Endothelial cell of umbilical vein (primary cell): Measurements from ENCODE around the gene PCDH20. TPM values are rescaled to one million over a fixed set of nuclear protein-coding genes. Genes with fewer than 3 reads are reported as not detected.

ENCODE experiments used
- Bru-seq: library from RNA; stranded (reverse); fragments of 400-500 nt; gene quantifications from one replicate; lab custom pipeline; 2021; lab: Mats Ljungman, UMichigan
- BruChase-seq, 2 experiments: library from RNA; stranded (reverse); fragments of 400-500 nt; gene quantifications; one replicate each; lab custom pipeline; 2021; lab: Mats Ljungman, UMichigan
- BruUV-seq: library from RNA; stranded (reverse); fragments of 400-500 nt; replicated peaks from 2 replicates; lab custom pipeline; 2021; lab: Mats Ljungman, UMichigan
- CTCF ChIA-PET: fragments of 300-600, 350-600 bp; sonication (Branson Sonifier 250); formaldehyde crosslinking; loops from one replicate; lab custom pipeline; 2021; ENCODE audit warnings: antibody characterized with exemption, inconsistent platforms; lab: Charles Lee
- POLR2A ChIA-PET: fragments of 300-600, 350-600 bp; sonication (Branson Sonifier 250); formaldehyde crosslinking; loops from one replicate; lab custom pipeline; 2021; ENCODE audit warnings: antibody characterized with exemption, inconsistent platforms; lab: Charles Lee
- DNase-seq: peaks from one replicate; pipeline ENCODE4 v3.0.0-alpha.2; 2011; ENCODE audit warnings: low read depth, low spot score
- FAIRE-seq: peaks from 2 replicates; lab custom pipeline; 2011; peaks lifted over from hg19 to GRCh38; lab: Jason Lieb, UNC
- H2AFZ ChIP-seq: 2 replicates; pipeline ENCODE4 v1.6.0; 2012; ENCODE audit warnings: low read depth, low read length, control low read depth, inconsistent platforms
- H3K27ac ChIP-seq: 2 replicates; pipeline ENCODE4 v1.5.1; 2011; ENCODE audit warnings: low read depth, mild to moderate bottlenecking, control low read depth, low read length, moderate library complexity; ENCODE audit not compliant: insufficient read depth
- H3K27me3 ChIP-seq, 2 experiments: 2 replicates each; pipeline versions ENCODE4 v1.6.0 to v1.6.1; 2011; ENCODE audit warnings: low read length in 2 of 2, mixed read lengths in 1 of 2; ENCODE audit not compliant: control insufficient read depth in 2 of 2, insufficient read depth in 2 of 2
- H3K36me3 ChIP-seq, 2 experiments: 2 replicates in 1 of 2; 3 replicates in 1 of 2; pipeline ENCODE4 v1.5.1; 2011; ENCODE audit warnings: low read length in 2 of 2, mild to moderate bottlenecking in 1 of 2, moderate library complexity in 1 of 2; ENCODE audit not compliant: control insufficient read depth in 2 of 2, insufficient read depth in 2 of 2; ENCODE audit errors: extremely low read depth in 1 of 2
- H3K4me1 ChIP-seq: 3 replicates; pipeline ENCODE4 v1.5.1; 2011; ENCODE audit warnings: mild to moderate bottlenecking, low read length; ENCODE audit not compliant: control insufficient read depth, insufficient read depth; ENCODE audit errors: extremely low read depth
- H3K4me2 ChIP-seq: 2 replicates; pipeline ENCODE4 v1.6.1; 2011; ENCODE audit warnings: low read length, control low read depth, mixed read lengths; ENCODE audit not compliant: insufficient read depth
- H3K4me3 ChIP-seq, 3 experiments: fragments of 200-600 bp in 1 of 3; sonication (generic), shearing (Covaris generic) in 1 of 3; replicated peaks in 1 of 3; 2 replicates each; pipeline ENCODE4 v1.5.1; 2011 to 2016; ENCODE audit warnings: control low read depth in 3 of 3, low read length in 3 of 3, mild to moderate bottlenecking in 2 of 3, inconsistent platforms in 1 of 3, low read depth in 1 of 3, moderate library complexity in 1 of 3; ENCODE audit not compliant: insufficient read depth in 1 of 3
- H3K79me2 ChIP-seq: 2 replicates; pipeline ENCODE4 v1.6.0; 2012; ENCODE audit warnings: low read length, inconsistent platforms; ENCODE audit not compliant: control insufficient read depth, insufficient read depth
- H3K9ac ChIP-seq: replicated peaks from 2 replicates; pipeline ENCODE3; 2011; ENCODE audit warnings: low read length, control low read depth; ENCODE audit not compliant: insufficient read depth; ENCODE audit errors: extremely low read depth
- H3K9me1 ChIP-seq: replicated peaks from 3 replicates; pipeline ENCODE4 v1.6.0; 2011; ENCODE audit warnings: mild to moderate bottlenecking, low read length; ENCODE audit not compliant: control insufficient read depth, insufficient read depth; ENCODE audit errors: extremely low read depth
- H3K9me3 ChIP-seq: replicated peaks from 2 replicates; pipeline ENCODE4 v1.5.1; 2012; ENCODE audit warnings: low read length, inconsistent platforms; ENCODE audit not compliant: control insufficient read depth, insufficient read depth
- H4K20me1 ChIP-seq: replicated peaks from 2 replicates; pipeline ENCODE3; 2011; ENCODE audit warnings: mild to moderate bottlenecking, low read length; ENCODE audit not compliant: control insufficient read depth, insufficient read depth; ENCODE audit errors: extremely low read depth
- EZH2 ChIP-seq: IDR thresholded peaks from 2 replicates; pipeline ENCODE4 v1.6.1; 2012; ENCODE audit warnings: borderline replicate concordance, low read depth, mild to moderate bottlenecking, moderate library complexity, low read length, inconsistent platforms; ENCODE audit not compliant: severe bottlenecking
- FOS ChIP-seq: IDR thresholded peaks from 2 replicates; pipeline ENCODE4 v1.6.1; 2011; ENCODE audit warnings: mild to moderate bottlenecking, low read length, moderate library complexity, borderline replicate concordance; ENCODE audit not compliant: insufficient read depth
- GATA2 ChIP-seq: IDR thresholded peaks from 2 replicates; pipeline ENCODE4 v1.7.0; 2011; ENCODE audit warnings: low read depth, mild to moderate bottlenecking, moderate library complexity, mixed read lengths, low read length; ENCODE audit not compliant: insufficient read length, insufficient read depth
- JUN ChIP-seq: IDR thresholded peaks from 2 replicates; pipeline ENCODE4 v1.6.1; 2011; ENCODE audit warnings: borderline replicate concordance, low read depth; ENCODE audit not compliant: insufficient read length, insufficient read depth
- MYC ChIP-seq: IDR thresholded peaks from one replicate; pipeline ENCODE4 v1.6.1; 2011; ENCODE audit warnings: mild to moderate bottlenecking, low read depth, low read length
- POLR2A ChIP-seq: IDR thresholded peaks from 2 replicates; pipeline ENCODE4 v1.6.1; 2012; ENCODE audit warnings: low read depth, mild to moderate bottlenecking, control low read depth, low read length
- POLR2AphosphoS5 ChIP-seq: IDR thresholded peaks from 2 replicates; pipeline ENCODE4 v1.6.1; 2012; ENCODE audit warnings: low read depth, mild to moderate bottlenecking, control low read depth, low read length, moderate library complexity; ENCODE audit not compliant: insufficient read depth
- dilution Hi-C: fragments of 300-500 bp; cut with MboI; formaldehyde crosslinking; loops from one replicate; pipeline ENCODE4 v1.15.0; 2019; ENCODE audit warnings: low sequenced_read_pairs; ENCODE audit not compliant: extremely low pct_ligation_motif_present
- intact Hi-C: fragments of 100-400 bp; cut with micrococcal nuclease; formaldehyde crosslinking; loops from one replicate; pipeline ENCODE4 v1.10.0; 2022
- long read RNA-seq: library from polyadenylated mRNA; stranded (forward); transcript quantifications from one replicate; pipeline ENCODE4 v2.0.0, GENCODE V29; 2021
- polyA minus RNA-seq, 3 experiments: library from RNA; depleted of rRNA, polyadenylated mRNA; stranded (reverse); fragments of >200 nt; gene quantifications; 1 replicate in 1 of 3; 2 replicates in 2 of 3; pipeline ENCODE4 v1.2.3, GENCODE V29; 2011
- polyA plus RNA-seq, 4 experiments: library from polyadenylated mRNA; depleted of rRNA in 3 of 4; stranded (reverse) in 3 of 4; unstranded in 1 of 4; fragments of >200 nt; gene quantifications; 2 replicates each; pipeline versions ENCODE4 v1.2.1 to v1.2.3, GENCODE V29; 2011 to 2012; ENCODE audit warnings: missing spikeins in 1 of 4
- total RNA-seq: library from RNA; stranded (reverse); gene quantifications from 2 replicates; pipeline ENCODE4 v1.2.3, GENCODE V29; 2021
- TF ChIP-seq, protein P1 (sequence below): IDR thresholded peaks from 2 replicates; pipeline ENCODE4 v1.6.1; 2011; ENCODE audit not compliant: insufficient read depth, insufficient read length
- TF ChIP-seq, protein P2 (sequence below), 2 donors: IDR thresholded peaks; 1 replicate in 1 of 2; 2 replicates in 1 of 2; pipeline ENCODE4 v1.5.1; 2011; ENCODE audit warnings: low read length in 2 of 2, mild to moderate bottlenecking in 2 of 2, moderate library complexity in 2 of 2, control low read depth in 1 of 2, inconsistent platforms in 1 of 2, low read depth in 1 of 2; ENCODE audit not compliant: insufficient read depth in 1 of 2; ENCODE audit errors: extremely low read depth in 1 of 2

PCDH20 gene, protein sequence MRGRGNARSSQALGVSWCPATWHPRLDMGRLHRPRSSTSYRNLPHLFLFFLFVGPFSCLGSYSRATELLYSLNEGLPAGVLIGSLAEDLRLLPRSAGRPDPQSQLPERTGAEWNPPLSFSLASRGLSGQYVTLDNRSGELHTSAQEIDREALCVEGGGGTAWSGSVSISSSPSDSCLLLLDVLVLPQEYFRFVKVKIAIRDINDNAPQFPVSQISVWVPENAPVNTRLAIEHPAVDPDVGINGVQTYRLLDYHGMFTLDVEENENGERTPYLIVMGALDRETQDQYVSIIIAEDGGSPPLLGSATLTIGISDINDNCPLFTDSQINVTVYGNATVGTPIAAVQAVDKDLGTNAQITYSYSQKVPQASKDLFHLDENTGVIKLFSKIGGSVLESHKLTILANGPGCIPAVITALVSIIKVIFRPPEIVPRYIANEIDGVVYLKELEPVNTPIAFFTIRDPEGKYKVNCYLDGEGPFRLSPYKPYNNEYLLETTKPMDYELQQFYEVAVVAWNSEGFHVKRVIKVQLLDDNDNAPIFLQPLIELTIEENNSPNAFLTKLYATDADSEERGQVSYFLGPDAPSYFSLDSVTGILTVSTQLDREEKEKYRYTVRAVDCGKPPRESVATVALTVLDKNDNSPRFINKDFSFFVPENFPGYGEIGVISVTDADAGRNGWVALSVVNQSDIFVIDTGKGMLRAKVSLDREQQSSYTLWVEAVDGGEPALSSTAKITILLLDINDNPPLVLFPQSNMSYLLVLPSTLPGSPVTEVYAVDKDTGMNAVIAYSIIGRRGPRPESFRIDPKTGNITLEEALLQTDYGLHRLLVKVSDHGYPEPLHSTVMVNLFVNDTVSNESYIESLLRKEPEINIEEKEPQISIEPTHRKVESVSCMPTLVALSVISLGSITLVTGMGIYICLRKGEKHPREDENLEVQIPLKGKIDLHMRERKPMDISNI
- total RNA-seq (not detected in 2 replicates), polyA plus RNA-seq (0.01 TPM in 1 of 2 replicates, not detected in the other), polyA minus RNA-seq (0.04 TPM in 1 of 2 replicates, not detected in the other), Bru-seq, nascent RNA (not detected), BruChase-seq, experiment 1, labeled RNA remaining after a 6-hour chase (not detected), BruChase-seq, experiment 2, labeled RNA remaining after a 2-hour chase (not detected)
- polyA plus RNA-seq (2011; cell fraction: cytosol; rRNA removed) = not detected in 2 replicates
- not detected in 2 replicates for polyA plus RNA-seq (2011; cell fraction: nucleus; rRNA removed)
- polyA plus RNA-seq (2012) = not detected in 2 replicates
- polyA minus RNA-seq (2011; cell fraction: cytosol; rRNA and poly(A)+ RNA removed) = not detected
- polyA minus RNA-seq (2011; cell fraction: nucleus; rRNA and poly(A)+ RNA removed) = not detected in 2 replicates
- long read RNA-seq = 0 reads

DNA sequence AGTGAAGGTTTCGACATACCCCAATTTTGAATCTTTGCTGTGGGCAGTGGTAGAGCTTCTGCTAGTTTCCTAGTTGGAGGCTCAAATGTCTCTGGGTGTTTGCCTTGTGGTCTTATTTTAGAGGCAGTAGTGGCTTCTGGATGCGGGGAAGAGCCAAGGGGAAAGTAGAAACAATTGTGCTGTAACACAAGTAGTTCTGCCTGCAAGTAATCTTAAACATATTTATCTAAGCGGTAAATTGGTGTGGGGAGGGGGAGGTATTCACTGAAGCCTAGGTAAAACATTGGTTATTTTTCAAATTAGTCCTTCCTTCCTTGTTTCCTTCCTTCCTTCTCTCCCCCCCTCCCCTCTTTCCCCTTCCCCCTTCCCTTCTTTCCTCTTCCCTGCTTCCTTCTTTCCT lies at the start of gene PCDH20:
TSS of gene PCDH20 (minus strand) at position 101 of the 400 bp plus-strand sequence. CDS start 691 bp downstream, outside the sequence.
- no peak for DNase-seq
- Histone ChIP-seq H3K4me2 (peak within 1 kb of the TSS; percentile 53), H3K9me3 (no peaks in the 10 kb centered on the region), H4K20me1 (no peaks in the 10 kb centered on the region), H3K36me3 (no peaks in the 10 kb centered on the region), H3K79me2 (no peaks in the 10 kb centered on the region), H3K4me3 (peak within 1 kb of the TSS in 1 of 3 experiments; percentile 55), H2AFZ (no peak within 1 kb of the TSS), H3K4me1 (no peaks in the 10 kb centered on the region), H3K27ac (no peak within 1 kb of the TSS), H3K27me3 (peaks cover 27 to 32% of the 10 kb centered on the region in 2 experiments), H3K9ac (no peak within 1 kb of the TSS), H3K9me1 (no peaks in the 10 kb centered on the region)
- intact Hi-C loops = loop anchor here (10.0 kb wide), 1 partner anchor 971 kb away; no protein-coding TSS in a partner anchor
- TF ChIP-seq FOS (no peak), POLR2AphosphoS5 (no peak), JUN (no peak), GATA2 (no peak), MYC (no peak), POLR2A (no peak), EZH2 (no peak)
- TF ChIP-seq, protein P1, sequence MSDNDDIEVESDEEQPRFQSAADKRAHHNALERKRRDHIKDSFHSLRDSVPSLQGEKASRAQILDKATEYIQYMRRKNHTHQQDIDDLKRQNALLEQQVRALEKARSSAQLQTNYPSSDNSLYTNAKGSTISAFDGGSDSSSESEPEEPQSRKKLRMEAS = no peak
- TF ChIP-seq, protein P2, sequence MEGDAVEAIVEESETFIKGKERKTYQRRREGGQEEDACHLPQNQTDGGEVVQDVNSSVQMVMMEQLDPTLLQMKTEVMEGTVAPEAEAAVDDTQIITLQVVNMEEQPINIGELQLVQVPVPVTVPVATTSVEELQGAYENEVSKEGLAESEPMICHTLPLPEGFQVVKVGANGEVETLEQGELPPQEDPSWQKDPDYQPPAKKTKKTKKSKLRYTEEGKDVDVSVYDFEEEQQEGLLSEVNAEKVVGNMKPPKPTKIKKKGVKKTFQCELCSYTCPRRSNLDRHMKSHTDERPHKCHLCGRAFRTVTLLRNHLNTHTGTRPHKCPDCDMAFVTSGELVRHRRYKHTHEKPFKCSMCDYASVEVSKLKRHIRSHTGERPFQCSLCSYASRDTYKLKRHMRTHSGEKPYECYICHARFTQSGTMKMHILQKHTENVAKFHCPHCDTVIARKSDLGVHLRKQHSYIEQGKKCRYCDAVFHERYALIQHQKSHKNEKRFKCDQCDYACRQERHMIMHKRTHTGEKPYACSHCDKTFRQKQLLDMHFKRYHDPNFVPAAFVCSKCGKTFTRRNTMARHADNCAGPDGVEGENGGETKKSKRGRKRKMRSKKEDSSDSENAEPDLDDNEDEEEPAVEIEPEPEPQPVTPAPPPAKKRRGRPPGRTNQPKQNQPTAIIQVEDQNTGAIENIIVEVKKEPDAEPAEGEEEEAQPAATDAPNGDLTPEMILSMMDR (IDR thresholded peaks at IDR 0.05; ENCODE audit: extremely low read depth in 1 of 2, insufficient read depth in 1 of 2, low read depth in 1 of 2, low read length in 2 of 2) = no peak
- dilution Hi-C loops = no loop called here
- POLR2A ChIA-PET = no interaction called here
- FAIRE-seq = no peak
- BruUV-seq = no TSS peak
- CTCF ChIA-PET = interaction anchor here (1.0 kb wide), 1 partner anchor 763 kb away, joined by 3 read pairs; no protein-coding TSS in a partner anchor
